Mammary epithelial cell (primary cell): ENCODE measurements around the gene BANP.

Experiments used
- EZH2 ChIP-seq: IDR thresholded peaks from 2 replicates; pipeline ENCODE4 v1.6.1; 2012; ENCODE audit warnings: low read length, inconsistent platforms, borderline replicate concordance
- TF ChIP-seq, protein P1 (sequence below), 2 donors: IDR thresholded peaks in 1 of 2; conservative IDR thresholded peaks in 1 of 2; 2 replicates each; pipeline ENCODE4 v1.5.1; 2011 to 2012; ENCODE audit warnings: inconsistent platforms in 2 of 2, low read length in 2 of 2, mild to moderate bottlenecking in 2 of 2, control low read depth in 1 of 2, low read depth in 1 of 2; ENCODE audit not compliant: insufficient read depth in 1 of 2; ENCODE audit errors: extremely low read depth in 1 of 2

DNA sequence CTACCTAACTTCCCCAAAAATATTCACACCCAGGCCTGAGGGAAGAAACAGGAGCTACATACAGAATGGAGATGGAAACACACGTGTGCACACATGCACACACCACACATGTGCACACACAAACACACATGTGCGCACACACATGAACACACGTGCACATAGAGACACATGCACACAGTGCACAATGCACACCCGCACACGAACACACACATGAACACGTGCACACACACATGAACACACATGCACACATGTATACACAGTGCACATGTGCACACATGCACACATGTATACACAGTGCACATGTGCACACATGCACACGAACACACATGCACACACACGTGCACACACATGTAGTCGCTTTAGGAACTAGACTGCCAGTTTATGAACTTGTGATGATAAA, 33.7 kb upstream of the BANP start:
- TF ChIP-seq, protein P1, sequence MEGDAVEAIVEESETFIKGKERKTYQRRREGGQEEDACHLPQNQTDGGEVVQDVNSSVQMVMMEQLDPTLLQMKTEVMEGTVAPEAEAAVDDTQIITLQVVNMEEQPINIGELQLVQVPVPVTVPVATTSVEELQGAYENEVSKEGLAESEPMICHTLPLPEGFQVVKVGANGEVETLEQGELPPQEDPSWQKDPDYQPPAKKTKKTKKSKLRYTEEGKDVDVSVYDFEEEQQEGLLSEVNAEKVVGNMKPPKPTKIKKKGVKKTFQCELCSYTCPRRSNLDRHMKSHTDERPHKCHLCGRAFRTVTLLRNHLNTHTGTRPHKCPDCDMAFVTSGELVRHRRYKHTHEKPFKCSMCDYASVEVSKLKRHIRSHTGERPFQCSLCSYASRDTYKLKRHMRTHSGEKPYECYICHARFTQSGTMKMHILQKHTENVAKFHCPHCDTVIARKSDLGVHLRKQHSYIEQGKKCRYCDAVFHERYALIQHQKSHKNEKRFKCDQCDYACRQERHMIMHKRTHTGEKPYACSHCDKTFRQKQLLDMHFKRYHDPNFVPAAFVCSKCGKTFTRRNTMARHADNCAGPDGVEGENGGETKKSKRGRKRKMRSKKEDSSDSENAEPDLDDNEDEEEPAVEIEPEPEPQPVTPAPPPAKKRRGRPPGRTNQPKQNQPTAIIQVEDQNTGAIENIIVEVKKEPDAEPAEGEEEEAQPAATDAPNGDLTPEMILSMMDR (conservative IDR thresholded peaks at IDR 0.05 in 1 of 2, IDR thresholded peaks at IDR 0.05 in 1 of 2; ENCODE audit: extremely low read depth in 1 of 2, insufficient read depth in 1 of 2, low read depth in 1 of 2, low read length in 2 of 2) = no peak
- TF ChIP-seq EZH2 = no peak
